Stimulated activated CD4-positive, alpha-beta T cell treated with anti-CD3 and anti-CD28 coated beads, TNF-alpha, amount 100 ng/mL, for 24 hours (primary cell): Measurements from ENCODE around the gene RPAIN.
"Not testable (repeated sequence)": the region's sequence is repeated elsewhere in the genome, so short reads cannot be mapped to it uniquely, and the experiment has no call there.

Experiments
- DNase-seq, 3 experiments: peaks; one replicate each; pipeline ENCODE4 v3.0.0-alpha.2; 2020; ENCODE audit warnings: low read depth in 3 of 3

RPAIN gene

GRCh38 chr17:5429191-5429887 is 9.4 kb downstream of the RPAIN start:
- DNase-seq, result no peak

- no peak for DNase-seq
Observed at GRCh38 chr17:5430413-5430999, 10.5 kb downstream of the RPAIN start.

- DNase-seq, result not testable (repeated sequence)
Observed at GRCh38 chr17:5431234-5431633, 11.3 kb downstream of the RPAIN start.

- DNase-seq, result no peak
Observed at GRCh38 chr17:5431949-5432556, 12.1 kb downstream of the RPAIN start.

- no peak for DNase-seq
Observed at GRCh38 chr17:5434984-5435383, 15.0 kb downstream of the RPAIN start.

- DNase-seq, result not testable (repeated sequence)
Observed at GRCh38 chr17:5435781-5436315, 15.9 kb downstream of the RPAIN start.

- no peak for DNase-seq
Observed at GRCh38 chr17:5437721-5438317, 17.8 kb downstream of the RPAIN start.

GRCh38 chr17:5438716-5439445 is 18.9 kb downstream of the RPAIN start, which contains the start of gene C1QBP:
C1QBP (minus strand) TSS chr17:5439155; CDS start chr17:5439073, 82 bp downstream.
- DNase-seq, result peak; percentile 83 to 90 (median 85)

- DNase-seq, result no peak
Observed at GRCh38 chr17:5439446-5439764, 19.4 kb downstream of the RPAIN start.

GRCh38 chr17:5443728-5444127 is 23.7 kb downstream of the RPAIN start:
- DNase-seq, result no peak

GRCh38 chr17:5444209-5444608 is 24.2 kb downstream of the RPAIN start:
- no peak for DNase-seq

GRCh38 chr17:5446786-5447185 is 26.8 kb downstream of the RPAIN start:
- no peak for DNase-seq

- DNase-seq, result no peak
Observed at GRCh38 chr17:5464717-5465507, 44.9 kb downstream of the RPAIN start.

GRCh38 chr17:5466295-5466694 is 46.3 kb downstream of the RPAIN start:
- DNase-seq, result no peak

GRCh38 chr17:5467416-5467815 is 47.4 kb downstream of the RPAIN start:
- DNase-seq, result no peak

- DNase-seq, result peak; percentile 6 to 14 (median 7)
Observed at GRCh38 chr17:5468075-5468473, 48.1 kb downstream of the RPAIN start.

- no peak for DNase-seq
Observed at GRCh38 chr17:5472511-5472910, 52.5 kb downstream of the RPAIN start.

GRCh38 chr17:5473906-5474305 is 53.9 kb downstream of the RPAIN start:
- no peak for DNase-seq

GRCh38 chr17:5478992-5479391 is 59.0 kb downstream of the RPAIN start:
- DNase-seq, result no peak

- DNase-seq, result no peak
Observed at GRCh38 chr17:5480962-5481361, 61.0 kb downstream of the RPAIN start.

- DNase-seq, result no peak
Observed at GRCh38 chr17:5481451-5481850, 61.5 kb downstream of the RPAIN start.
